Cardiac fibroblast (primary cell): ENCODE data around the gene NDRG3.
A peak's percentile ranks its signal among the peaks of the same experiment; 100 is the strongest.

ENCODE experiments used
- DNase-seq, 2 donors: peaks; one replicate each; pipeline versions ENCODE4 v3.0.0 to v3.0.0-alpha.2; 2010; ENCODE audit warnings: low read depth in 2 of 2
- H3K4me3 ChIP-seq, 2 donors: replicated peaks in 1 of 2; 1 replicate in 1 of 2; 2 replicates in 1 of 2; pipeline ENCODE4 v1.5.1; 2011; ENCODE audit warnings: low read depth in 2 of 2, low read length in 2 of 2, mild to moderate bottlenecking in 2 of 2, moderate library complexity in 1 of 2
- CTCF ChIP-seq: IDR thresholded peaks from one replicate; pipeline ENCODE4 v1.5.1; 2011; ENCODE audit warnings: low read depth, mild to moderate bottlenecking, low read length, inconsistent platforms

Gene NDRG3

GRCh38 chr20:36736451-36737182 is 9.3 kb downstream of the NDRG3 start:
- TF ChIP-seq CTCF, result no peak
- no peak overlapping the region for H3K4me3 ChIP-seq

GRCh38 chr20:36732456-36732855 is 13.4 kb downstream of the NDRG3 start:
- TF ChIP-seq CTCF, result no peak

More at GRCh38 chr20:36736451-36737182, 9.3 kb downstream of the NDRG3 start:
- DNase-seq, result no peak

GRCh38 chr20:36728986-36729385 is 16.9 kb downstream of the NDRG3 start:
- peak; percentile 8 to 26 for DNase-seq
- TF ChIP-seq CTCF, result no peak
- H3K4me3 ChIP-seq, result no peak overlapping the region

More at GRCh38 chr20:36732456-36732855, 13.4 kb downstream of the NDRG3 start:
- no peak overlapping the region for H3K4me3 ChIP-seq
- DNase-seq, result no peak

GRCh38 chr20:36726168-36726567 is 19.7 kb downstream of the NDRG3 start:
- TF ChIP-seq CTCF, result no peak
- no peak for DNase-seq
- no peak overlapping the region for H3K4me3 ChIP-seq

GRCh38 chr20:36720510-36720909 is 25.4 kb downstream of the NDRG3 start:
- no peak overlapping the region for H3K4me3 ChIP-seq
- DNase-seq, result peak in 1 of 2 donors; percentile 17
- no peak for TF ChIP-seq CTCF

- peak; percentile 10 to 35 for DNase-seq
- peak; percentile 36 for TF ChIP-seq CTCF
These were observed 28.2 kb downstream of the NDRG3 start for GRCh38 chr20:36717657-36718056.

More at GRCh38 chr20:36717657-36718056, 28.2 kb downstream of the NDRG3 start:
- H3K4me3 ChIP-seq, result no peak overlapping the region
